ENCODE data around the gene UBXN10. TPM values are rescaled to one million over a fixed set of nuclear protein-coding genes. Genes with fewer than 3 reads are reported as not detected.

The UBXN10 gene
- polyA plus RNA-seq, 1 donor (not counting 4 experiments of a cell fraction or from before 2014, with no cell fraction given), result 0.05 TPM

- TF ChIP-seq EZH2 (IDR thresholded peaks at IDR 0.05; ENCODE audit: low read length), result no peak
- peak in 2 of 3 experiments; percentile 12 to 19 for TF ChIP-seq CTCF (optimal IDR thresholded peaks at IDR 0.05 in 1 of 3, IDR thresholded peaks at IDR 0.05 in 1 of 3, conservative IDR thresholded peaks at IDR 0.05 in 1 of 3; ENCODE audit: extremely low read depth in 1 of 3, insufficient read depth in 2 of 3, low read length in 3 of 3)
- Histone ChIP-seq H3K36me3 (ENCODE audit: control insufficient read depth in 2 of 2, extremely low read depth in 1 of 2, insufficient read depth in 2 of 2, low read length in 2 of 2) (no peaks in the 10 kb centered on the region), H3K79me2 (ENCODE audit: control insufficient read depth, insufficient read depth, low read length) (no peaks in the 10 kb centered on the region), H2AFZ (ENCODE audit: control insufficient read depth, low read length) (no peak overlapping the region), H4K20me1 (ENCODE audit: control insufficient read depth, extremely low read depth, insufficient read depth, low read length) (no peaks in the 10 kb centered on the region), H3K27ac (ENCODE audit: control insufficient read depth, insufficient read depth, low read length) (no peak overlapping the region), H3K4me3 (ENCODE audit: control insufficient read depth in 2 of 3, extremely low read depth in 1 of 3, insufficient read depth in 2 of 3, low read depth in 1 of 3, low read length in 3 of 3) (no peak overlapping the region), H3K4me1 (ENCODE audit: control insufficient read depth, extremely low read depth, insufficient read depth, low read length) (no peaks in the 10 kb centered on the region), H3K9ac (ENCODE audit: control insufficient read depth, extremely low read depth, insufficient read depth, low read length) (no peak overlapping the region), H3K9me1 (ENCODE audit: control insufficient read depth, extremely low read depth, insufficient read depth, low read length) (no peaks in the 10 kb centered on the region), H3K27me3 (ENCODE audit: control insufficient read depth, extremely low read depth, insufficient read depth, low read length) (no peaks in the 10 kb centered on the region), H3K4me2 (ENCODE audit: control insufficient read depth, extremely low read depth, insufficient read depth, low read depth, low read length) (no peak overlapping the region), H3K9me3 (ENCODE audit: control insufficient read depth, low read depth, low read length) (peaks cover 20% of the 10 kb centered on the region)
- DNase-seq (ENCODE audit: low read depth, low spot score) (no peak), FAIRE-seq (no peak)
- dilution Hi-C loops (cut with MboI; ENCODE audit: extremely low pct_ligation_motif_present, low sequenced_read_pairs), result no loop called here
These were observed 27.4 kb upstream of the UBXN10 start for GRCh38 chr1:20158358-20159070.

- Histone ChIP-seq H3K4me1 (ENCODE audit: control insufficient read depth, extremely low read depth, insufficient read depth, low read length) (no peaks in the 10 kb centered on the region), H3K9me3 (ENCODE audit: control insufficient read depth, low read depth, low read length) (peaks cover 20% of the 10 kb centered on the region), H3K27ac (ENCODE audit: control insufficient read depth, insufficient read depth, low read length) (no peak overlapping the region), H3K36me3 (ENCODE audit: control insufficient read depth in 2 of 2, extremely low read depth in 1 of 2, insufficient read depth in 2 of 2, low read length in 2 of 2) (no peaks in the 10 kb centered on the region), H4K20me1 (ENCODE audit: control insufficient read depth, extremely low read depth, insufficient read depth, low read length) (no peaks in the 10 kb centered on the region), H3K9me1 (ENCODE audit: control insufficient read depth, extremely low read depth, insufficient read depth, low read length) (no peaks in the 10 kb centered on the region), H3K4me2 (ENCODE audit: control insufficient read depth, extremely low read depth, insufficient read depth, low read depth, low read length) (no peak overlapping the region), H3K27me3 (ENCODE audit: control insufficient read depth, extremely low read depth, insufficient read depth, low read length) (no peaks in the 10 kb centered on the region), H3K4me3 (ENCODE audit: control insufficient read depth in 2 of 3, extremely low read depth in 1 of 3, insufficient read depth in 2 of 3, low read depth in 1 of 3, low read length in 3 of 3) (no peak overlapping the region), H3K9ac (ENCODE audit: control insufficient read depth, extremely low read depth, insufficient read depth, low read length) (no peak overlapping the region), H2AFZ (ENCODE audit: control insufficient read depth, low read length) (no peak overlapping the region), H3K79me2 (ENCODE audit: control insufficient read depth, insufficient read depth, low read length) (no peaks in the 10 kb centered on the region)
- TF ChIP-seq EZH2 (IDR thresholded peaks at IDR 0.05; ENCODE audit: low read length), result no peak
- no peak for TF ChIP-seq CTCF (optimal IDR thresholded peaks at IDR 0.05 in 1 of 3, IDR thresholded peaks at IDR 0.05 in 1 of 3, conservative IDR thresholded peaks at IDR 0.05 in 1 of 3; ENCODE audit: extremely low read depth in 1 of 3, insufficient read depth in 2 of 3, low read length in 3 of 3)
- dilution Hi-C loops (cut with MboI; ENCODE audit: extremely low pct_ligation_motif_present, low sequenced_read_pairs), result no loop called here
- FAIRE-seq, result no peak
- DNase-seq (ENCODE audit: low read depth, low spot score), result no peak
These were observed 25.9 kb upstream of the UBXN10 start for GRCh38 chr1:20160034-20160433.
